Bronchial epithelial cell (primary cell): Measurements from ENCODE around the gene CEPT1. TPM values are rescaled to one million over a fixed set of nuclear protein-coding genes. Genes with fewer than 3 reads are reported as not detected.
"Not testable (repeated sequence)": the region's sequence is repeated elsewhere in the genome, so short reads cannot be mapped to it uniquely, and the experiment has no call there.

Experiments
- DNase-seq: peaks from one replicate; pipeline ENCODE4 v3.0.0-alpha.2; 2010; ENCODE audit warnings: low read depth
- FAIRE-seq: peaks from 2 replicates; lab custom pipeline; 2011; peaks lifted over from hg19 to GRCh38; lab: Jason Lieb, UNC
- H3K27me3 ChIP-seq: 2 replicates; pipeline ENCODE4 v1.5.1; 2011; ENCODE audit warnings: low read length; ENCODE audit not compliant: control insufficient read depth, insufficient read depth
- H3K36me3 ChIP-seq: 2 replicates; pipeline ENCODE4 v1.5.1; 2011; ENCODE audit warnings: low read length; ENCODE audit not compliant: control insufficient read depth, insufficient read depth
- H3K4me3 ChIP-seq: 2 replicates; pipeline ENCODE4 v1.5.1; 2011; ENCODE audit warnings: mild to moderate bottlenecking, low read depth, low read length, control low read depth
- CTCF ChIP-seq: IDR thresholded peaks from 2 replicates; pipeline ENCODE4 v1.5.1; 2011; ENCODE audit warnings: mild to moderate bottlenecking, moderate library complexity, low read length, control low read depth, inconsistent platforms; ENCODE audit not compliant: insufficient read depth, severe bottlenecking
- total RNA-seq: library from RNA; depleted of rRNA; stranded (reverse); fragments of >200 nt; gene quantifications from 2 replicates; pipeline ENCODE4 v1.2.1, GENCODE V29; 2014

CEPT1 gene
- total RNA-seq = 45.6 and 49.5 TPM in 2 replicates

GRCh38 chr1:111139956-111140679 is at the start of gene CEPT1, which contains the start of gene DRAM2:
CEPT1 (plus strand) TSS chr1:111140223; CDS start chr1:111147715, 7,492 bp downstream.
DRAM2 (minus strand) TSS chr1:111140093; CDS start chr1:111131554, 8,539 bp downstream.
- Histone ChIP-seq H3K36me3 (peaks cover under 1% of the 10 kb centered on the region), H3K27me3 (no peaks in the 10 kb centered on the region), H3K4me3 (peak within 1 kb of the TSS; percentile 81)
- DNase-seq (peak; percentile 92), FAIRE-seq (no peak)
- no peak for TF ChIP-seq CTCF

GRCh38 chr1:111095421-111095820 is 44.6 kb upstream of the CEPT1 start:
- H3K36me3 ChIP-seq, H3K27me3 ChIP-seq, FAIRE-seq, H3K4me3 ChIP-seq, DNase-seq: not testable (repeated sequence)

- DNase-seq = no peak
- Histone ChIP-seq H3K36me3 (no peaks in the 10 kb centered on the region), H3K4me3 (no peak overlapping the region), H3K27me3 (no peaks in the 10 kb centered on the region)
- no peak for TF ChIP-seq CTCF
- no peak for FAIRE-seq
Measured at GRCh38 chr1:111097356-111098099, 42.5 kb upstream of the CEPT1 start.

- no peaks in the 10 kb centered on the region for H3K36me3 ChIP-seq
- no peak overlapping the region for H3K4me3 ChIP-seq
- DNase-seq = no peak
- no peak for FAIRE-seq
- no peak for TF ChIP-seq CTCF
- H3K27me3 ChIP-seq = no peaks in the 10 kb centered on the region
Measured at GRCh38 chr1:111099289-111099688, 40.7 kb upstream of the CEPT1 start.

GRCh38 chr1:111101854-111102642 is 38.0 kb upstream of the CEPT1 start:
- H3K27me3 ChIP-seq = no peaks in the 10 kb centered on the region
- FAIRE-seq (no peak), DNase-seq (peak; percentile 40)
- no peak overlapping the region for H3K4me3 ChIP-seq
- no peaks in the 10 kb centered on the region for H3K36me3 ChIP-seq
- no peak for TF ChIP-seq CTCF

GRCh38 chr1:111104981-111105380 is 35.0 kb upstream of the CEPT1 start:
- Histone ChIP-seq H3K27me3 (no peaks in the 10 kb centered on the region), H3K4me3 (no peak overlapping the region), H3K36me3 (no peaks in the 10 kb centered on the region)
- FAIRE-seq = no peak
- no peak for TF ChIP-seq CTCF
- DNase-seq = no peak
